Mesendoderm (in vitro differentiated cells): ENCODE data around the gene KLHL30.

Experiments
- DNase-seq: peaks from one replicate; pipeline ENCODE4 v3.0.0; 2013
- H2AK5ac ChIP-seq: 2 replicates; pipeline ENCODE4 v1.6.1; 2013; ENCODE audit warnings: low read length, inconsistent platforms
- H2BK120ac ChIP-seq: 2 replicates; pipeline ENCODE4 v1.6.1; 2013; ENCODE audit warnings: low read depth, mild to moderate bottlenecking, low read length, moderate library complexity, mixed read lengths
- H2BK15ac ChIP-seq: replicated peaks from 2 replicates; pipeline ENCODE4 v1.6.1; 2013; ENCODE audit warnings: low read depth, mild to moderate bottlenecking, moderate library complexity
- H2BK5ac ChIP-seq: 2 replicates; pipeline ENCODE4 v1.6.1; 2013; ENCODE audit warnings: low read length, inconsistent platforms
- H3K18ac ChIP-seq: 2 replicates; pipeline ENCODE4 v1.6.1; 2013; ENCODE audit warnings: mild to moderate bottlenecking, low read length, mixed read lengths
- H3K23ac ChIP-seq: one replicate; pipeline ENCODE4 v1.6.1; 2013; ENCODE audit warnings: low read length
- H3K27ac ChIP-seq: 2 replicates; pipeline ENCODE4 v1.5.1; 2013; ENCODE audit warnings: low read depth, mild to moderate bottlenecking, inconsistent platforms, low read length, moderate library complexity
- H3K27me3 ChIP-seq: 2 replicates; pipeline ENCODE4 v1.6.1; 2013; ENCODE audit warnings: low read length, control low read depth, mild to moderate bottlenecking, inconsistent platforms; ENCODE audit not compliant: insufficient read depth, poor library complexity
- H3K36me3 ChIP-seq: 2 replicates; pipeline ENCODE4 v1.6.1; 2013; ENCODE audit warnings: low read length, inconsistent platforms; ENCODE audit not compliant: control insufficient read depth, insufficient read depth
- H3K4ac ChIP-seq: one replicate; pipeline ENCODE4 v1.6.1; 2013; ENCODE audit warnings: low read depth, mild to moderate bottlenecking, low read length, moderate library complexity
- H3K4me1 ChIP-seq: 2 replicates; pipeline ENCODE4 v1.6.1; 2013; ENCODE audit warnings: low read depth, low read length, inconsistent platforms; ENCODE audit not compliant: control insufficient read depth
- H3K4me2 ChIP-seq: 2 replicates; pipeline ENCODE4 v1.6.1; 2013; ENCODE audit warnings: low read length
- H3K4me3 ChIP-seq: 2 replicates; pipeline ENCODE4 v1.5.1; 2013; ENCODE audit warnings: mild to moderate bottlenecking, low read length
- H3K56ac ChIP-seq: one replicate; pipeline ENCODE4 v1.6.1; 2013; ENCODE audit warnings: low read length
- H3K79me1 ChIP-seq: 2 replicates; pipeline ENCODE4 v1.6.1; 2013; ENCODE audit warnings: low read length, inconsistent platforms
- H3K79me2 ChIP-seq: 2 replicates; pipeline ENCODE4 v1.6.1; 2013; ENCODE audit warnings: mild to moderate bottlenecking, low read length; ENCODE audit not compliant: control insufficient read depth, insufficient read depth
- H3K9ac ChIP-seq: 2 replicates; pipeline ENCODE4 v1.6.1; 2013; ENCODE audit warnings: low read length, inconsistent platforms
- H4K5ac ChIP-seq: one replicate; pipeline ENCODE4 v1.6.1; 2013; ENCODE audit warnings: low read length
- H4K8ac ChIP-seq: one replicate; pipeline ENCODE4 v1.6.1; 2013; ENCODE audit warnings: low read depth, mild to moderate bottlenecking, control low read depth, low read length, moderate library complexity
- WGBS: extraction: QIAGEN DNeasy Blood & Tissue Kit; methylation state at CpG from one replicate; pipeline ENCODE4 v1.1.7; 2013; ENCODE audit warnings: low lambda C conversion rate, missing lambda C conversion rate; ENCODE audit not compliant: insufficient coverage; ENCODE audit errors: extremely low coverage; 5-methylcytosine and 5-hydroxymethylcytosine counted together

KLHL30 gene

GRCh38 chr2:238162251-238162845, 23.9 kb downstream of the KLHL30 start:
- no peaks in the 10 kb centered on the region for H3K4me1 ChIP-seq
- H3K79me1 ChIP-seq: no peaks in the 10 kb centered on the region
- no peak overlapping the region for H2BK5ac ChIP-seq
- no peak for DNase-seq
- H3K27me3 ChIP-seq: peaks cover 11% of the 10 kb centered on the region
- no peaks in the 10 kb centered on the region for H3K79me2 ChIP-seq
- no peak overlapping the region for H2BK15ac ChIP-seq
- no peak overlapping the region for H3K27ac ChIP-seq
- WGBS: no CpG with 5 or more reads among the region's 14 CpGs
- H2BK120ac ChIP-seq: no peak overlapping the region
- no peak overlapping the region for H4K5ac ChIP-seq
- H3K18ac ChIP-seq: no peak overlapping the region
- H3K36me3 ChIP-seq: no peaks in the 10 kb centered on the region
- no peak overlapping the region for H3K4ac ChIP-seq
- no peak overlapping the region for H3K4me2 ChIP-seq
- no peak overlapping the region for H3K9ac ChIP-seq
- H3K56ac ChIP-seq: no peak overlapping the region
- H2AK5ac ChIP-seq: no peak overlapping the region
- no peak overlapping the region for H3K4me3 ChIP-seq
- H3K23ac ChIP-seq: no peak overlapping the region
- H4K8ac ChIP-seq: no peak overlapping the region

GRCh38 chr2:238162846-238163441, 24.5 kb downstream of the KLHL30 start:
- no peak overlapping the region for H3K9ac ChIP-seq
- no CpG with 5 or more reads among the region's 15 CpGs for WGBS
- H3K36me3 ChIP-seq: no peaks in the 10 kb centered on the region
- H3K27me3 ChIP-seq: peaks cover 11% of the 10 kb centered on the region
- no peak overlapping the region for H3K4me3 ChIP-seq
- no peak overlapping the region for H3K4ac ChIP-seq
- no peak overlapping the region for H2BK120ac ChIP-seq
- no peak overlapping the region for H3K56ac ChIP-seq
- no peaks in the 10 kb centered on the region for H3K79me2 ChIP-seq
- H4K5ac ChIP-seq: no peak overlapping the region
- no peak overlapping the region for H3K27ac ChIP-seq
- no peak overlapping the region for H2BK15ac ChIP-seq
- no peak overlapping the region for H2BK5ac ChIP-seq
- no peak overlapping the region for H2AK5ac ChIP-seq
- no peak overlapping the region for H3K18ac ChIP-seq
- no peaks in the 10 kb centered on the region for H3K4me1 ChIP-seq
- H3K79me1 ChIP-seq: no peaks in the 10 kb centered on the region
- no peak overlapping the region for H4K8ac ChIP-seq
- no peak overlapping the region for H3K4me2 ChIP-seq
- no peak for DNase-seq
- no peak overlapping the region for H3K23ac ChIP-seq

DNA sequence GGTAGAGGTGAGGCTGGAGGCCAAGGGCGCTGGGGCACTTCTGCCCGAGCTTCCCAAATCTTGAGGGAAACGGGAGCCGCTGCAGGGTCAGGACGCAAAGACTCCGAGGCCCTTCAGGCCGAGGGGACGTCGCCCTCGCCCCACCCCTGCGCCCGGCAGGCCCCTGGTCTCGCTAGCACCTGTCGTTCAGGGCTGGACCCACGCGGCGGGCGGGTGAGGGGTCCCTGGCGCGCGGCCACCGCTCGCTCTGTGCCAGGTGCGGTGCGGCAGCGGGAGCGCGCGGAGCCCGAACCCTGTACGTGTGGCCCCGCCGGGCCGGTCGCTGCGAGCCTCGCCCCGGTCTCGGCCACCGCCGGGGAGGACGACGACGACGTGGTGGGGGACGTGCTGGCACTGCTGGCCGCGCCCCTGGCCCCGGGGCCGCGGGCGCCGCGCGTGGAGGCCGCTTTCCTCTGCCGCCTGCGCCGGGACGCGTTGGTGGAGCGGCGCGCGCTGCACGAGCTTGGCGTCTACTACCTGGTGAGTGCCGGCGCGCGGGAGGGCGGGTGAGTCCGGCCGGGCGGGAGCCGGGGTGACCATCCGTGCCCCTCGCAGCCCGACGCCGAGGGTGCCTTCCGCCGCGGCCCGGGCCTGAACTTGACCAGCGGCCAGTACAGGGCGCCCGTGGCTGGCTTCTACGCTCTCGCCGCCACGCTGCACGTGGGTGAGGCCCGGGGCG, 25.2 kb downstream of the KLHL30 start:
- Histone ChIP-seq H4K5ac (no peak overlapping the region), H3K23ac (no peak overlapping the region), H3K9ac (peak overlapping the region; percentile 54), H3K4ac (no peak overlapping the region), H2AK5ac (no peak overlapping the region), H3K56ac (peak overlapping the region; percentile 60), H3K27me3 (peaks cover 11% of the 10 kb centered on the region), H2BK120ac (no peak overlapping the region), H3K4me1 (no peaks in the 10 kb centered on the region), H3K36me3 (peaks cover 1% of the 10 kb centered on the region), H2BK5ac (no peak overlapping the region), H3K27ac (no peak overlapping the region), H3K79me2 (no peaks in the 10 kb centered on the region), H4K8ac (no peak overlapping the region), H3K4me2 (peak overlapping the region; percentile 44), H3K79me1 (no peaks in the 10 kb centered on the region), H3K4me3 (no peak overlapping the region), H2BK15ac (no peak overlapping the region), H3K18ac (no peak overlapping the region)
- WGBS: no CpG with 5 or more reads among the region's 95 CpGs
- DNase-seq: no peak

GRCh38 chr2:238164906-238165287, 26.4 kb downstream of the KLHL30 start:
- no peaks in the 10 kb centered on the region for H3K4me1 ChIP-seq
- no peak overlapping the region for H4K5ac ChIP-seq
- no peak overlapping the region for H2BK5ac ChIP-seq
- H2BK15ac ChIP-seq: no peak overlapping the region
- no peak overlapping the region for H3K27ac ChIP-seq
- no peaks in the 10 kb centered on the region for H3K79me2 ChIP-seq
- H3K4me2 ChIP-seq: no peak overlapping the region
- peaks cover 3% of the 10 kb centered on the region for H3K36me3 ChIP-seq
- H3K27me3 ChIP-seq: peaks cover 8% of the 10 kb centered on the region
- no peak overlapping the region for H3K18ac ChIP-seq
- H3K4me3 ChIP-seq: no peak overlapping the region
- no peak overlapping the region for H2BK120ac ChIP-seq
- no peaks in the 10 kb centered on the region for H3K79me1 ChIP-seq
- H3K9ac ChIP-seq: no peak overlapping the region
- H4K8ac ChIP-seq: no peak overlapping the region
- no peak for DNase-seq
- H3K4ac ChIP-seq: no peak overlapping the region
- WGBS: no CpG with 5 or more reads among the region's 8 CpGs
- H2AK5ac ChIP-seq: no peak overlapping the region
- H3K56ac ChIP-seq: no peak overlapping the region
- no peak overlapping the region for H3K23ac ChIP-seq

- Histone ChIP-seq H4K8ac (no peak overlapping the region), H2BK120ac (no peak overlapping the region), H4K5ac (no peak overlapping the region), H3K4me1 (no peaks in the 10 kb centered on the region), H3K36me3 (peaks cover 4% of the 10 kb centered on the region), H3K56ac (no peak overlapping the region), H2AK5ac (no peak overlapping the region), H3K23ac (no peak overlapping the region), H3K18ac (no peak overlapping the region), H3K79me1 (no peaks in the 10 kb centered on the region), H3K4me2 (no peak overlapping the region), H3K4me3 (no peak overlapping the region), H3K4ac (no peak overlapping the region), H3K27me3 (peaks cover 8% of the 10 kb centered on the region), H2BK15ac (no peak overlapping the region), H3K27ac (no peak overlapping the region), H3K79me2 (no peaks in the 10 kb centered on the region), H3K9ac (no peak overlapping the region), H2BK5ac (no peak overlapping the region)
- WGBS: no CpG with 5 or more reads among the region's 12 CpGs
- no peak for DNase-seq
Measured at GRCh38 chr2:238165288-238165921, 26.9 kb downstream of the KLHL30 start.
